NCI-H187 (cell line): ENCODE data around the gene LRRC46.

Source experiments
- DNase-seq, 2 experiments: peaks; one replicate each; lab custom pipeline; 2025; lab: John Stamatoyannopoulos, UW

The LRRC46 gene

GRCh38 chr17:47808830-47809480 is 22.5 kb upstream of the LRRC46 start:
- DNase-seq: no peak

- DNase-seq: no peak
Observed at GRCh38 chr17:47810200-47810821, 21.2 kb upstream of the LRRC46 start.

GRCh38 chr17:47810901-47811635 is 20.4 kb upstream of the LRRC46 start:
- no peak for DNase-seq

- no peak for DNase-seq
Observed at GRCh38 chr17:47811709-47812108, 19.8 kb upstream of the LRRC46 start.

- no peak for DNase-seq
Observed at GRCh38 chr17:47812146-47812920, 19.1 kb upstream of the LRRC46 start.

GRCh38 chr17:47813077-47813476 is 18.4 kb upstream of the LRRC46 start:
- DNase-seq: no peak

GRCh38 chr17:47813512-47814031 is 17.9 kb upstream of the LRRC46 start:
- no peak for DNase-seq

- DNase-seq: no peak
Observed at GRCh38 chr17:47815106-47815918, 16.2 kb upstream of the LRRC46 start.

GRCh38 chr17:47816111-47816735 is 15.2 kb upstream of the LRRC46 start:
- DNase-seq: no peak

- no peak for DNase-seq
Observed at GRCh38 chr17:47816947-47817346, 14.5 kb upstream of the LRRC46 start.

- no peak for DNase-seq
Observed at GRCh38 chr17:47818002-47818695, 13.3 kb upstream of the LRRC46 start.

GRCh38 chr17:47819475-47819874 is 12.0 kb upstream of the LRRC46 start:
- DNase-seq: no peak

GRCh38 chr17:47820033-47820789 is 11.3 kb upstream of the LRRC46 start:
- no peak for DNase-seq

- no peak for DNase-seq
Observed at GRCh38 chr17:47821031-47821423, 10.4 kb upstream of the LRRC46 start.

GRCh38 chr17:47821424-47822391 is 9.8 kb upstream of the LRRC46 start, which contains the start of gene OSBPL7:
Gene OSBPL7 (minus strand): TSS chr17:47821794. CDS start chr17:47820278, 1,516 bp downstream.
- DNase-seq: peak; percentile 22 to 37

GRCh38 chr17:47822785-47823184 is 8.7 kb upstream of the LRRC46 start:
- no peak for DNase-seq

- no peak for DNase-seq
Observed at GRCh38 chr17:47823519-47823918, 8.0 kb upstream of the LRRC46 start.

GRCh38 chr17:47829870-47830269 is 1.6 kb upstream of the LRRC46 start:
- DNase-seq: no peak
